Measurements from ENCODE around the gene KHDC3L. TPM values are rescaled to one million over a fixed set of nuclear protein-coding genes. Genes with fewer than 3 reads are reported as not detected.

Gene KHDC3L
- not detected in 2 replicates for total RNA-seq

GRCh38 chr6:73362358-73362757 lies at the start of gene KHDC3L:
KHDC3L (plus strand) TSS chr6:73362658; CDS start chr6:73362730, 72 bp downstream.

GRCh38 chr6:73353636-73354593 lies 8.5 kb upstream of the KHDC3L start, which contains the start of gene DPPA5:
DPPA5 (minus strand) TSS chr6:73354276; CDS start chr6:73354225, 51 bp downstream.

GRCh38 chr6:73369563-73369962 lies 7.1 kb downstream of the KHDC3L start, which contains the start of gene OOEP:
OOEP (minus strand) TSS chr6:73369897; CDS start chr6:73369792, 105 bp downstream.

GRCh38 chr6:73394577-73395354 lies 32.3 kb downstream of the KHDC3L start, which contains the start of gene DDX43:
DDX43 (plus strand) TSS chr6:73394828; CDS start chr6:73394906, 78 bp downstream.

Other genes with a start within 250 kb of the KHDC3L start
- not detected in 2 replicates for gene KHDC1L, start 137.2 kb upstream of the KHDC3L start, total RNA-seq
- 0.24 and 1.5 TPM in 2 replicates for gene KHDC1, start 99.5 kb upstream of the KHDC3L start, total RNA-seq
- gene DPPA5, start 8.4 kb upstream of the KHDC3L start, total RNA-seq, result not detected in 2 replicates
- not detected in 2 replicates for gene OOEP, start 7.2 kb downstream of the KHDC3L start, total RNA-seq
- 0.43 and 0.48 TPM in 2 replicates for gene DDX43, start 32.2 kb downstream of the KHDC3L start, total RNA-seq
- gene CGAS, start 89.6 kb downstream of the KHDC3L start, total RNA-seq, result 7.2 and 9.2 TPM in 2 replicates
- gene MTO1, start 99.1 kb downstream of the KHDC3L start, total RNA-seq, result 25.5 and 45.0 TPM in 2 replicates
- 36,570 and 47,739 TPM in 2 replicates for gene EEF1A1, start 158.4 kb downstream of the KHDC3L start, total RNA-seq